GM19099 (cell line): Measurements from ENCODE around the gene GTPBP10.

ENCODE experiments used
- POLR2A ChIP-seq: IDR thresholded peaks from 3 replicates; pipeline ENCODE4 v1.6.1; 2011; ENCODE audit warnings: low read depth; ENCODE audit not compliant: insufficient read length; ENCODE audit errors: extremely low read depth

GTPBP10 gene

GRCh38 chr7:90409667-90410066 lies 63.2 kb downstream of the GTPBP10 start:
- TF ChIP-seq POLR2A: no peak

- TF ChIP-seq POLR2A: no peak
Measured at GRCh38 chr7:90411510-90411909, 65.0 kb downstream of the GTPBP10 start.

GRCh38 chr7:90412458-90413184 lies 66.1 kb downstream of the GTPBP10 start:
- no peak for TF ChIP-seq POLR2A

GRCh38 chr7:90413185-90413528 lies 66.6 kb downstream of the GTPBP10 start:
- no peak for TF ChIP-seq POLR2A

- no peak for TF ChIP-seq POLR2A
Measured at GRCh38 chr7:90421651-90422050, 75.1 kb downstream of the GTPBP10 start.

GRCh38 chr7:90424720-90425119 lies 78.2 kb downstream of the GTPBP10 start:
- no peak for TF ChIP-seq POLR2A

- TF ChIP-seq POLR2A: no peak
Measured at GRCh38 chr7:90425376-90425775, 78.9 kb downstream of the GTPBP10 start.

GRCh38 chr7:90430614-90431460 lies 84.3 kb downstream of the GTPBP10 start:
- no peak for TF ChIP-seq POLR2A

- TF ChIP-seq POLR2A: no peak
Measured at GRCh38 chr7:90432752-90433151, 86.2 kb downstream of the GTPBP10 start.

- TF ChIP-seq POLR2A: no peak
Measured at GRCh38 chr7:90433221-90433620, 86.7 kb downstream of the GTPBP10 start.
